Fibroblast of pulmonary artery (primary cell): ENCODE results near the gene LGALS9.

Experiments
- DNase-seq: peaks from one replicate; pipeline ENCODE4 v3.0.0-alpha.2; 2010; ENCODE audit warnings: low read depth
- H3K4me3 ChIP-seq: replicated peaks from 2 replicates; pipeline ENCODE4 v1.5.1; 2011; ENCODE audit warnings: low read depth, mild to moderate bottlenecking, control low read depth, low read length, moderate library complexity
- TF ChIP-seq, protein P1 (sequence below): IDR thresholded peaks from 2 replicates; pipeline ENCODE4 v1.5.1; 2011; ENCODE audit warnings: mild to moderate bottlenecking, control low read depth, low read length, inconsistent platforms; ENCODE audit errors: missing control alignments

Gene LGALS9

DNA sequence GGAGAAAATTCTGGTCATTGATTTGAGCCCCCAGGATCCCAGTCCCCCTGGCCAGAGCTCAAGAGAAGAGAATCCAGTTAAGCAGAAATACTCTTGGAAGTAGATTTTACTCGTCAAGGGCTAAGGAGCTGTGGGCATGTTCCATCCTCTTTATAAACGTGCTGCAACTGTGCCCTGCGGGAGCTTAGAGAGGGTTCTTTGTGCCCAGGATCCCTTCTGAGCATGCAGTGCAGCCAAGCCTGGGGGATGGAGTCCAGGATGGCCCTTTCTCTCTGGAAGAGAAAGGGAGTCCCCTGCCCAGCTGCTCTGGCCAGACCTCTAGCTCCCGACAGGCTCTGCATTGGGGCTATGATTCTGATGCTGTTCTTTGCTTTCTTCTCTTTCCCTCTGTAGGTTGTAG is 9.5 kb upstream of the LGALS9 start:
- TF ChIP-seq, protein P1, sequence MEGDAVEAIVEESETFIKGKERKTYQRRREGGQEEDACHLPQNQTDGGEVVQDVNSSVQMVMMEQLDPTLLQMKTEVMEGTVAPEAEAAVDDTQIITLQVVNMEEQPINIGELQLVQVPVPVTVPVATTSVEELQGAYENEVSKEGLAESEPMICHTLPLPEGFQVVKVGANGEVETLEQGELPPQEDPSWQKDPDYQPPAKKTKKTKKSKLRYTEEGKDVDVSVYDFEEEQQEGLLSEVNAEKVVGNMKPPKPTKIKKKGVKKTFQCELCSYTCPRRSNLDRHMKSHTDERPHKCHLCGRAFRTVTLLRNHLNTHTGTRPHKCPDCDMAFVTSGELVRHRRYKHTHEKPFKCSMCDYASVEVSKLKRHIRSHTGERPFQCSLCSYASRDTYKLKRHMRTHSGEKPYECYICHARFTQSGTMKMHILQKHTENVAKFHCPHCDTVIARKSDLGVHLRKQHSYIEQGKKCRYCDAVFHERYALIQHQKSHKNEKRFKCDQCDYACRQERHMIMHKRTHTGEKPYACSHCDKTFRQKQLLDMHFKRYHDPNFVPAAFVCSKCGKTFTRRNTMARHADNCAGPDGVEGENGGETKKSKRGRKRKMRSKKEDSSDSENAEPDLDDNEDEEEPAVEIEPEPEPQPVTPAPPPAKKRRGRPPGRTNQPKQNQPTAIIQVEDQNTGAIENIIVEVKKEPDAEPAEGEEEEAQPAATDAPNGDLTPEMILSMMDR, result no peak
- H3K4me3 ChIP-seq, result no peak overlapping the region
- DNase-seq, result no peak

DNA sequence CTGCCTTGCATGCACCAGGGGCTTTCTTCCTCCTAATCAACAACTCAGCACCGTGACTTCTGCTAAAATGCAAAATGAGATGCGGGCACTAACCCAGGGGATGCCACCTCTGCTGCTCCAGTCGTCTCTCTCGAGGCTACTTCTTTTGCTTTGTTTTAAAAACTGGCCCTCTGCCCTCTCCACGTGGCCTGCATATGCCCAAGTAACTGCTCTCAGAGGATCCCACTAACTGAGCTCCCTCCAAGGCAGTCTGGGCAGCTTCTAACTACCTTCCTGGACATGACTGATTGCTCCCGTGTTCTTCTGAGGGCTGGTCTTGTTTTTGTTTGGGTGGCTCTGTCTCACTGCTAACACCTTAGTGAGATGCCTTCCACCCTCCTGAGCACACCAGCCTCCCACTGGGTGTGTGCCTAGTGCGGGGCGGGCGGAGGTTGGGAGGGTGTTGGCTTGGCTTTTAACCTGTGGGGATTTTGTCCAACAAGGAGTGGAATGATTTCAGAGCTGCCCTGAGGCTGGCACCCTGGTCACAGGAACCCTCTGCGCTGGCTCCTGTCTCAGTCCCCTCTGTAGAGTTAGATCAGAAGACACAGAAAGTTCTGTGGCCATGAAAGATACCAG is 8.9 kb upstream of the LGALS9 start:
- TF ChIP-seq, protein P1, result no peak
- DNase-seq, result no peak
- no peak overlapping the region for H3K4me3 ChIP-seq

DNA sequence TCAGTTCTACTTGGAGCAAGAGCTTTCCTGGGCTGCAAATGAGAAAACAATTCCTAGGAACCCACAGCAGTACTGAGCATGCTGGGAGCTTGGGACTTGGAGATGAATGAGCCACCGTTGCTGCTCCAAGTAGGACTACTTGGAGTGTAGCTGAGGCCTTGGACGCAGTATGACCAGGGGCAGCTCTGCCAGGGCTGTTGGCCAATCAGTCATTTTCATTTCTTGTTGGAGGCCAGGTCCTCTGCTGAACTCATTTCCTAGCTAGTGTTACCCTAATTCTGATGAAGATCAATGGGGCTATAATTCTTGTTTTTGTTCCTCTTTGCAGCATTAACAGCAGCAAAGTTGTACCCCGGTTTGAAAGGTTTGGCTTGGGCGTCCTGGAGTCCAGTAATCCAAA is 8.0 kb upstream of the LGALS9 start:
- no peak overlapping the region for H3K4me3 ChIP-seq
- no peak for DNase-seq
- TF ChIP-seq, protein P1, result no peak

DNA sequence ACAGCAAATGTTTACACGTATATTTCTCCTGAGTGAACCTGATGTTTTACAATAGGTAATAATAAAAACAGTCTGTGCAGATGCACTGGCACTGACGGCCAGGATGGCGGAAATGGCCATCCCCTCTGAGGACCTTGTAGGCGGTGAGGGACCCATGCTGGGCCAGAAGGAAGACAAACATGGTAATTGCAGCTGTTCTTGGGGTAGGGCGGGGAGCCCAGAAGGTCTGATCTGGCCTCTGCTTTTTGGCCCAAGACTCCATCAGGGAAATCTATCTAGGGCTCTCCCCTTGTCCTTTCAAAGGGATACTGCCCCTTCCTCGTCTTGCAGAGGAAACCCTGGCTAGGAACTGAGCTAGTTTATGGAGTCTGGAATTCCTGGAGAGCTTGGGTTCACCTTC is 7.4 kb upstream of the LGALS9 start:
- DNase-seq, result no peak
- no peak overlapping the region for H3K4me3 ChIP-seq
- TF ChIP-seq, protein P1, result no peak

DNA sequence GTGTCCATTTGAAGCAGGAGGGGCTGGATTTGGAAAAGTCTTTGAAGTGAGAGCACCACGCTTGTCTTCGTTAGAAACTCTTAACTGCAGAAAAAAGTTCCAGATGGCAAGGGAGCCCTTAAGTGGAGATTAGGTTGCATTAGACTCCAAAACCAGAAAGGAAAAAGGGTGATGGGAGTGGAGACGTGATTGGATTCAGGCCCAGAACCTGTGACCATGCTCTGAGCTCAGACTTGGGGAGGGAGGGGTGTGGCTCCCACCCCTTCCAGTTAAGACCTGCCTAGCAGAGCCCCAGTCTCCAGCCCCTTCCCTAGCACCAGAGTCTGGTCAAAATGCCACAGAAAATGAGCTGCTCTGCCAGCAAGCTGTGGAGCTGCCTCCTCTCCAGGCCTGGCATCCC is 6.4 kb upstream of the LGALS9 start:
- TF ChIP-seq, protein P1, result no peak
- DNase-seq, result no peak
- H3K4me3 ChIP-seq, result no peak overlapping the region

DNA sequence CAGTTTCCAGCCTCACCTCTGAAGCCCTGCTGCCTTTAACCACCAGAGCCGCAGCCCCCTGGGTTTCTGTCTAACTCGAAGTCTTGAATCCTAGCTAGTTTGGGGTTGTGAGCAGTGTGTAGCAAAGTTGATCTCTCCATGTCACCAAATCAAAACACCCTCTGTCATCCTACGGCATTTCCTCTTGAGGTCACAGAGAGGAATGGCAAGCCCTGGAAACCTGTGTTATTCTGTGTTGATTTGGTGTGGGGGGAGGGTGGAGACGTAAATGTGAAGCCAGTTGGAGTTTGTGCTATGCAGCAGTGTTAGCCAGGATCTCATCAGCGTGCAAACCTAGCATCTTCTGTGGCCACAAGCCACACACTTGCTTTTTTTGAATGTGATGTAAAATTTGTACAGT is 5.1 kb upstream of the LGALS9 start:
- TF ChIP-seq, protein P1, result no peak
- H3K4me3 ChIP-seq, result no peak overlapping the region
- DNase-seq, result no peak

DNA sequence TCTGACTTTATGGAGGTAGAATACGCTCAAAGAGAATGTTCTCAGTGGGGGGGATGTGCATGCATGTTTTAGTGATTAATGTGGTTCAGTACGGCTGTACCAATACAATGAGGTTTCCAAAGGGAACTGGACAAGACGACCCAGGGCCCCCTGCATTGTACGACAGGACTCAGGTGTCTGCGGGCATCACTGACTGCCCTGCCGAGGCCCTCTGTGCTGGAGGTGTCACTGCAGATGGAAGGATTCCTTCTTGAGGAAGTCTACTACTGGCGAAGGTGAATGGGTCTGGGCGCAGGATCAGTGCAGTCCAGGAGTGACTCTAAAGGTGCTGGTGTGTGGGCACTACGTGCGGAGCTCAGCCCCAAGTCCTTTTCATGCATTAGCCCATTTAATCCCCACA is 3.5 kb upstream of the LGALS9 start:
- TF ChIP-seq, protein P1, result no peak
- H3K4me3 ChIP-seq, result no peak overlapping the region
- no peak for DNase-seq
